GM19025 (cell line): ENCODE results near the gene SSX2IP.
"Not testable (repeated sequence)": the region's sequence is repeated elsewhere in the genome, so short reads cannot be mapped to it uniquely, and the experiment has no call there.

ENCODE experiments used
- ATAC-seq: cut with Tn5 transposase; IDR thresholded peaks from one replicate; pipeline ENCODE4 v1.9.1; 2021; ENCODE audit warnings: mild to moderate bottlenecking, low read depth, moderate library complexity; ENCODE audit not compliant: unreplicated experiment

SSX2IP gene

DNA sequence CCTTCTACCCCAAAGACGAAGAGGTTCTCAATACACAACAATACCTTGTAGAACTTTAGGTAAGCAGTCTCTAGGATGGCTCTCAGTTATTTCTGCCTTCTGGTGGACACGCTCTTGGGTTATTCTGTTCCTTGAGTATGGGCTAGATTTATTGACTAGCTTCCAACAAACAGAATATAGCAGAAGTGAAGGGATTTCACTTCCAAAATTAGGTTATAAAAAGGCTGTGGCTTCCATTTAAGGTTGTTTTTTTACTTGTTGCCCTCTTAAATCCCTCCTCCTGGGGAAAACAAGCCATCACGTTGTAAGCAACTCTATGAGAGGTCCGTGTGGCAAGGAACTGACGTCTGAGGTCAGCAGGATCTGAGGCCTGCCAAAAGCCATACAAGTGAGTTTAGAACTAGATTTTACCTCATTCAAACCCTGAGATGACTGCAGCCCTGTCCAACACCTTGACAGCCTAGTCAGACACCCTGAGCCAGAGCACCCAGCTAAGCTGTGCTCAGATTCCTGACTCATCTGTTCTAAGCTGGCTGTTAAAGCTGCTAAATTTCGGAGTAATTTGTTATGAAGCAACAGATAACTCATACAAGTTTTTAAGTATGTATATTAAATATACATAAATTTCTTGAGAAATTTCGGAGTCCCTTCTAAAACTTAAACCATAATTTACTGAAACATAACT, 12.7 kb downstream of the SSX2IP start:
- ATAC-seq = no peak

DNA sequence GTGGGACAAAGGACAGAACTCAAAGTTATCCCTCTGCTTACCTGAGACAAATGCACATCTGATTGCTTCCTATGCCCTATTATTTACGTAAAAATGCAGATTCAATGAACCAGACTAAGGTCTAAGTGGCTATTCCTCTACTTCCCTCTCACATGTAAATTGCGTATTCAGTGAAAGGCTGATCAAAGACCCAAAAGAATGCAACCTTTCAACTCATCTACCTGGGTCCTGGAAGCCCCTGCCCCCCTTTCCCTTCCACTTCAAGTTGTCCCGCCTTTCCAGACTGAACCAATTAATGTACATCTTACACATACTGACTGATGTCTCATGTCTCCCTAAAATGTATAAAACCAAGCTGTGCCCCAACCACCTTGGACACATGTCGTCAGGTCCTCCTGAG, 14.6 kb downstream of the SSX2IP start:
- ATAC-seq = no peak

DNA sequence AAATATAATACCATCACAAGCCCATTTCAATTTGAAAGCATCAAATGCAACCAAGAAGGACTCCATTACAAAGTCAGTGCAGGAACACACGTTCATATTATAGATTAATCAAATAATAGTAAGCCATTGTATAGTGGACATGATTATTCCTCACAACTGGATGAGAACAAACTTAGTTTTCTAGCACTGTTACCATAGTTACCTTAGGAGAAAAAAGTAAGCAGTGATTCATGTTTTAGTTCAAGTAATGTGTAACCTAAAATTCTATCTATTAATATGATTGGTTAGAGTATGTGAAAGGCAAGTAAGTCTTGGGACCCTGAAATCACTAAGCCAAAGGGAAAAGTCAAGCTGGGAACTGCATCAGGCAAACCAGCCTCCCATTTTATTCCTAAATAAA, 15.2 kb downstream of the SSX2IP start:
- ATAC-seq = no peak

DNA sequence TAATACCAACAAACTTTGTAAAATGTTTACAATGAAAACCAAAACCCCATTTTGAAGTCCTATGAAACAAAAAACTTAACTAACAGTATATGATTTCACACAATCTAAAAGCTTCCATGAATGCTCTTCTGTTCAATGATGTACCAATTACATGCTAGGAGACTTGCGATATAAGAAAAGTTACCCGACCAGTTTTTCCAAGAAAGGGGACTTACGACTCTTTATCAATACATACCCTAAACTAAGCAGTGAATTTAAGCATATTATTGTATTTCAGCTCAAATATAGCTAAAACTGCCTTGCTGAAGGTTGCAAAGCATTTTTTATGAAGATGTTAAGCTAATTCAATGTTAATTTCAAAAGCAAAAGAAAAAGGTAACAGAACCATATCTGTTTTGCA, 15.6 kb downstream of the SSX2IP start:
- no peak for ATAC-seq

DNA sequence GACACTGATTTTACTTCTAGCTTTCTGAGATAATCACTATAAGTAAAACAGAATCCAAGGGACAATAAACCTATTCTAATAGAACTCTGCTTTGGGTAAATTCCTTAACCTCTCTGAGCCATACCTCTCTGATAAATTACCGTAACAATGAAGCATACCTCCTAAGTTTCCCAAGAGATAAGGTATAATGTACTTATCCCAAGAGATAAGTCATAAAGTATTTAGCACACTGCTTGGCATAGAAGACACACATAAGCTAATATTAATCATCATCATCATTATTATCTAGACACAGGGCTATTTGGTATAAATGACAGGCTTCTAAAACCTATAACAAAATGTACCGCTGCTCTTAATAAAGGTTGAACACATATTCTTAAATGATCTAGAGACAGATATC, 16.2 kb downstream of the SSX2IP start:
- ATAC-seq = no peak

DNA sequence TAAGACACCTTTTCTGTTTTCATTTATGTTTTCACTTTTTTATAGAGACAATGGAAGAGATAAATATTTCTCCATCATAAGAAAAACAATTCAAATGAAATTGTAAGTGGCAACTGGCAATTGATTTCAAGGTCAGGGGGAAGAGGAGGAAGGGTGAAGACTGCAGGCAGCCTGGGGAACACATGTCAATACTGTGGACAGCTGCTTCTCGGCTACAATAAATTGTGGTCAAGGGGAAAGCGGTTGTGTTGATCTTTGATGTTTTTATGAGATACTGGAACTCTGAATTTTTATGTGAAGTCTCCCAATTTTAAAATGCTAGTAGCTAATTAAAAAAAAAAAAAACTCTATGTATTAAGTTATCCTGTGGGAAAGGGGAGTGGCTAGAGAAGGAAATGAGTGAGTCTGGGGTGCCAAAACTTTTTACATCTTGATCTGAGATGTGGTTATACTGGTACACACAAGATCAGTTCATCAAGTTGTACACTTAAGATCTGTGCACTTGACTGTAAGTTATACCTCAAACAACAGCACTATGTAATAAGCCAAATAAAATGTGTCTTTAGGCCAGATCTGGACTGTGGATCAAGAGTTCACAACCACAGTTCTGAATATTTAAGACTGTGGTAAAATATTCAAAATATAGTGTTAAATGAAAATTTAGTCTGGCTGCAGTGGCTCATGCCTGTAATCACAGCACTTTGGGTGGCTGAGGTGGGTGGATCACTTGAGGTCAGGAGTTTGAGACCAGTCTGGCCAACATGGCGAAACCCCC, 18.0 kb downstream of the SSX2IP start:
- no peak for ATAC-seq

DNA sequence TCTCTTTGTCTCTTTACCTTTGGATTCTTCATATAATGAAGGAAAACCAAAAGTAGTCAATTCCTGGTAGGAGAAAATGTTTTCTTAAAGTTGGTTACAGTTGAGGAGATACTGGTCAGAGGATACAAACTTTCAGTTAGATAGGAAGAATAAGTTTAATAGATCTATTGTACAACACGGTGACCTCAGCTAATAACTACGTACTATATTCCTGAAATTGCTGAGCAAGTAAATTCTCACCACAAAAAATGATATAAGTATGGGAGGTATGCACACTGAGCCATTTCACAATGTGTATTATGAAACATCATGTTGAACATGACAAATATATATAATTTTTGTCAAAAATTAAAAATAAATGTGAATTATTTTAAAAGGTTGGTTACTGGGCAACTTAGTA, 20.4 kb downstream of the SSX2IP start:
- no peak for ATAC-seq

DNA sequence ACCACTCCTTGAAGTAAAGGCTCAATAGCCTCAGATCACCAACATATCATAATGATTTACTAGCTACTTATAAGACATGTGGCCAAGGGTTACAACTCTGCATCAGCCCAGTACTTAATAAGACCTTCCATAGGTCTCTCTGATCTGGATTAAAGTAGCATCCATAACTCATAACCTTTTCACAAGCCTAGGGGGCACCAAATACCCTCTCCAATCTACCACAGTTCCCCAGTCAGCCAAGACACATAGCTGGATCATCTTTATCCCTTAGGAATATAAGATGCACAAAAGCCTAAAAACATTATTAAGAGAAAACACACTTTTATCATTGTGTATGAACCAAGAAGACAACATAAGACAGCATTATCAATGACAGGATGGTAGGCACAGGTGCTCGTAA, 22.1 kb downstream of the SSX2IP start:
- ATAC-seq = no peak

DNA sequence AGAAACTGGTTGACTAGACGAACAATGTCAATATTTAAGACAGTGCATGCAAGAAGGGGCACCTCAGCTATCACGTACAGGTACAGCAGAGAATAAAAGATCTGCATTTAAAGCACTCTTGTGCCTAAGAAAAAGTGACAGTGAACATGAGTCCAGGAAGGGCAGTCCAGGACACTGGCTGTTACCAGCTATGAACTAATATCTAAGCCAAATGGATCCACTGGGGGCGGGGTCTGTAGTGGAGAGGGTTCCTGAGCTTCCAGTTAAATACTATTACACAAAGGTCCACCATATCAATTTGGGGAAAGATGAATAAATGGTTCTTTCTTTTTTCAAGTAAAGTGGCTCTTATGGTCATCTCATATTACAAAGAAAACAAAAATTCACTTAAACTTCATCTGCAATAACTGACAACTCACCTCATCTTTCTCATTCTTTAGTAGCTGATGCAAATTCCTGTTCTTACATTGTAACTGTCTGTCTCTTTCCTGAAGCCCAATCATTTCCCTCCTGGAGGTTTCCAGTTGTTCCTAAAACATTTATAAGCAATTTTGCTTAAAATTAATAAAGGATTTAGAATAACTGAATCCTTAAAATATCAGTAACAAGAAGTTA, 24.5 kb downstream of the SSX2IP start:
- no peak for ATAC-seq

DNA sequence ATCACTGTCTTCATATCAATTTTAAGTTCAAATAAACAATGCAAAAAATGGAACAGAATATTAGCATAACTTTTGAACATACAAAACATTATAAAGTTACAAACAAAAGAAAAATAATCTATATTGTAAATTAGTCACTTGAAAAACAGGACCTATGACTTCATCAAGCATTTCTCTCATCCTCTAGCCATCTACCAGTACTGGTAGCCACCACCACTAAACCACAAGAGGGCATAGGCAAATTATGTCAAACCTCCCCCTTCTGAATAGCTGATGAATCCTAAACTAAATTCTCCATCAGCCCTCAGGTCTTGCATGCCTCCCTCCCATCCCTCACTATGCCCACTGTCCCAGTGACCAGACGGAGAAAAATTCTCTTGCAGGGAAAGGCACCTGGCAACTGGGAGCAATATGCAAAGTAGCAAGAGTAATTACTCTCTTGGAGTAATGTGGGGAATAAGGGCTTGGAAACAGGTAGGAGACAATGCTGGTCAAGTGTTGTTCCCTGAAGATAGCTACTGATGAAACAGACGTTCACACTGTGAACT, 37.1 kb downstream of the SSX2IP start:
- ATAC-seq = no peak

DNA sequence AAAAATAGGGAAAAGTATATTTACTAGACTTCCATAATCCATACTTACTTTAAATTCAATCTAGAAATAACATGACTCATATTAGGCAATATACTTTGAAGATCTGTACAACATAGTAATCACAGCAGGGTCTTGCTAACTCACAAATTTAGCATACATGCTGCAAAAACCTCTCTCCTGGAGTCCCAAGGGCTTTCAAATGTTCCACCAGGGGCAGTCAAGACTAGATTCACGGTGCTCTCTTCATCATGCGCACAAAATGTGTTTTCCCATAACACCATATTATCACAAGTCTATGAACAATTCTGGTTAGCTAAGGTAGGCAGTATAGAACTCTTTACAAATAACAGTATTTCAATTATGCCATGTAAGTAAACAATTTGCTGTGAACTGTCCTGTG, 45.8 kb downstream of the SSX2IP start:
- ATAC-seq = no peak

DNA sequence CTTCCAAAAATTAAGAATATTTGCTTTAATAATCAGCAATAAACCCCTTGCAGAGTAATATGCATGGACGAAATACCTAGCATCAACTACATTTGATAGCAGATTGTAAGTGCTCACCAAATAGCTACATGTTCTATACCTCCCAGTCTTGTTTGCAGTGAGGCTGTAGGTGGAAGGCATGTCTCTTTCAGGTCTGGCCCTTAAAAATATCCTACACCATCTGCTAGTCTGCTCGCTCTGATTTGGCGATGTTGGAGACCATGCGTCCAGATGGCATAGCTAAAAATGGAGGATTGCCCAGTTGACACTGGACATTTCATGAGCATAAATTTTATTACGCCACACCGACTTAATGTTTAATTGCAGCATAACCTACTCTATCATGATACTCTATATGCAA, 47.1 kb downstream of the SSX2IP start:
- no peak for ATAC-seq

DNA sequence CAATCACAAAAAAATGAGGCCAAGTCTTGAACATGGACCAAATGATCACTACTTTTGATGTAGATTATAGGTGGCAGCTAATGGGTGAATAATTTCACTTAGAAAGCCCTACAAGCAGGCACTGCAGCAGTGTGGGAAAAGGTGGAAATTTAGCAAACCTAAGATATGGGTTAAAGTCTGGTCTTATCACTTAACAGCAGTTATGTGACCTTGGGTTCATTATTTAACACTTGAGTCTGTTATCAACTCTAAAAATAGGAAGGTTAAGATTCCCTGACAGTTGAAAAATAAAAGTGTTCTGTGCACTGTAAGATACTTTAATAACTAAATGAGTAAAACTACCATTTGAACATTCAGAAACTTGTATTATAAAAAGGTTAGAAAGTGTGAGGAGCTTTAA, 47.5 kb downstream of the SSX2IP start:
- ATAC-seq = no peak

DNA sequence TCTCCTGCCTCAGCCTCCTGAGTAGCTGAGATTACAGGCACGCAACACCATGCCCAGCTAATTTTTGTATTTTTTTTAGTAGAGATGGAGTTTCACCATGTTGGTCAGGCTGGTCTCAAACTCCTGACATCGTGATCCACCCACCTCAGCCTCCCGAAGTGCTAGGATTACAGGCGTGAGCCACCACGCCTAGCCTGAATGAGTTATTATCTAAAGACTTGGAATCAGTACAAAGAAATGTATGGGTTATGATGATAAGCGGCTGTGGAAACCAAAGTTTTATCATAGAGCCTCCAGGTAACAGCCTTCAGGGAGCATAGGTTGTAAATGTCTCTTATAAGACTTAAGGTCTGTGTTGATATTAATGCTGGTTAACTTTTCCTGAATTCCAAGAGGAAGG, 50.5 kb downstream of the SSX2IP start:
- ATAC-seq = not testable (repeated sequence)

DNA sequence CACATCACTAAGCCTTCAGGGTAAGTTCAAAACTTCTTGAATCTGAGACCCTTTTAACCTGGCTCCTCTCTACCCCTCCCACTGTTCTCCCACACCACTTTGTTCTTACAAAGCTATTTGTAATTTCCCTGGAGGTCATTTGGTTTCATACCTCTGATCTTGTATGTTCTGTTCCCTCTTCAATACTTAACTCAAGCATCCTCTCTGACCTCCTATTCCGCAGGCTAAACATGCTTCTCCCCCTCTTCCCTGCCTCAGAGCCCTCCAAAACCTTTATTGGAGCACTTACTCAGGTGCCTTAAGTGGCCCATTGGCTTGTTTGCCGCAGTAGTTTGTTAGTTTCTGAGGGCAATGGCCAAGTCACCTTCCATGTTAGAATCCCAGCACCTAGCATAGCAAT, 54.8 kb downstream of the SSX2IP start:
- no peak for ATAC-seq

DNA sequence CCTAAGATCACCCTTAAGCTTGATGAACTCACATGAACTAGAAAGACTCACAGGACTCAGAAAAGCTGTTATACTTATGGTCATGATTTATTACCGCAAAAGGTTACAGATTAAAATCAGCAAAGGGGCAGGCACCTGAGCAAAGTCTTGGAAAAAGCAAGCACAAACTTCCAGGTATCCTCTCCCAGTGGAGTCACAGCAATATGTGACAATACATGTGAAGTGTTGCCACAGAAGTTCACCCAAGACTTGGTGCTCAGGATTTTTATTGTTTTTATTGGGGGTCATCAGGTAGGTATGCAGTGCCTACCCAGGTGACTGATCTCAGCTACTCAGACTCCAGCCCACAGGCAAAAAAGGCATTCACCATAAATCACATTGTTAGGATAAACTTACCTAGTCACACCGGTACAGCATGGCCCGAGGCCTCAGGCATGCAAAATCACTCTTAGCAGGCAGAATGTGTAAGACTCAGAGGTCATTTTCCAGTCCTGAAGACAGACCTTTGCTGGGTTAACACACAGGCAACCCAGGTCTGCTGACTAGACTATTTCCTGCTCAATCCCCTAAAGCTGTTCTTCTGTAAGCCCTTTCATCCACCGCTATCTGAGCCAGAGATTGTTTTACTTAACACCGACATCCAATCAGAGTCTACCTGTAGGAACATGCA, 55.6 kb downstream of the SSX2IP start:
- ATAC-seq = no peak

DNA sequence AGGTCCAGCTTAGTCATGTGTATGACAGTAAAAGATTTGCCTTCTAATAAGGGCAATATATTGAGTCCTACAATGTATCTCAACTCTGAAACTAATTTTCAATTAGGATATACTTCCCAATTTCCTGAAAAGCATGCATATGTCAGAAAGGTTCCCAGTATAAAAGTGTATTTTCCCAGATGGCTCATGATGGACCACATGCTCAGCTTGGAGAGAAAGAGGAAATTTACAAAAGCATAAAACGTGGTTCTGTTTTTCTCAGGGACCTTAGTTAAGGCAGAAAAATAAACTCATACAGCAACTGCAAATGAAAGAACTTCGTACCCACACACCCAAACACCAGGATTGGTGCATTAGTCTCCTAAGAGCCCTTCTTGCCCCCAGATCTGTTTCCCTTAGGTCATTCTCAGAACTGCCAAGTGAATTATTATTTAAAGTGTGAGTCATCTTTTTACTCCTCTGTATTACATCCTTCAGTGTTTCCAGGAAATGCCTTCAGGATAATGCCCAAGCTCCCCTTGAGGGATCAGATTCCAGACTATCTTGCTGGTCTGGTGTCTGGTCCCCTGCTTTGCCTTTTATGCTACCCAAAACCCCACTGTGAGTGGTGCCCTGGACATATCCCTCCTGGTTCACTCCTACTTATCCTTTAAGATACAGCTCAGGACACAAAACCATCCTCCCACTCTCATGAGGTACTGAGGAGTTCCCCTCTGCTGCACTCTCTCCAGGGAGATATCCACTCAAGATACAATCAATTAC, 57.4 kb downstream of the SSX2IP start:
- no peak for ATAC-seq

DNA sequence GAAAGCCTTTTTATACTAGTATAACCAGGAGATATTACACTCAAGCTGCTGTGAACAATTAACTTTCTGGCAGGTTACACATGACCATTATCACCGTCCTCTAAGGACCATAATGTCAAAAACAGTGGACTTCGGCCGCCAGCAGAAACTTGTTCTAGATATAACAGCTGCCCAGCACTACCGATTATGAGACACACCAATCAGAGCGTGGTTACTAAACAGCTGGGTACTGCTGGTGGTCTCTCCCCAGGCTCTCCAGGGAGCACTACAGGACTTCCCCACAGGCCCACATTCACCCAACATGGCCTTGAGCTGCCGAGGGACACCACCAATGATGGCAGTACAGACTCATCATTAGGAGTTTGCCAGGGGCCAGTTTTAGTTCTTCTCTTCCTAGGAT, 58.1 kb downstream of the SSX2IP start:
- peak; percentile 42 for ATAC-seq

DNA sequence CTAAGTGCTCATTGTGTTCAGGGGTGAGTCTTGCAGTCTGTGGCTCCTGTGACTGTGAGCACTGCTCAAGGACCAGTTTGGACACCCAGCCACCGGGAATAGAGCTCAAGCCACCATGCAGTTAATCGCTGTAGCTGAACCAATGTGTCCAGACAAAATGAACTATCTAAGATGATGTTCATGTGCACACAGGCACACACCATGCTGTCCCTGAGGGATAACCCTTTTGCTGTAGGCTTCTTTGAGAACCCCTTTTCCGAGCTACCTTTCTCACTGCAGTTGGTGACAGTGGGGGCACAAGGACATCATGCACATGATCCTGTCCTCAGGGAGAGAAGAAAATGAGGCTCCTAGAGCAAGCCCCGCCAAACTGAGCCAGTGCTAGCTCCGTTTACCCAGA, 65.4 kb downstream of the SSX2IP start:
- no peak for ATAC-seq

DNA sequence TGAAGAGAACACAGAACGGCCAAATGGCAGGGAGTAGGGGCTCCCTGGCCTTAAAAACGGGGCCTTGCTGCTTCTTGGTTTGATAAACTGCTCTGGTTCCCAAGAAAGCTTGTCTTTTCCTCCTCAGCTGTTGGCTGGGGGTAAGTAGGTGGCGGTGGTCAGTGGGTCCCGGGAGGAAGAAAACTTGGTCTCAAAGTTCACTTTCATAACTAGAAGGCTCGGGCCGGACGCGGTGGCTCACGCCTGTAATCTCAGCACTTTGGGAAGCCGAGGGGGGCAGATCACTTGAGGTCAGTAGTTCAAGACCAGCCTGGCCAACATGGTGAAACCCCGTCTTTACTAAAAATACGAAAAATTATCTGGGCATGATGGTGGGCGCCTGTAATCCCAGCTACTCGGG, 68.7 kb downstream of the SSX2IP start:
- no peak for ATAC-seq
